ENCODE measurements around the gene CRLF1. TPM values are rescaled to one million over a fixed set of nuclear protein-coding genes. Genes with fewer than 3 reads are reported as not detected.

CRLF1 gene
- total and polyA plus RNA-seq, 2 of the 8 experiments (the other 6 are each of a cell fraction or from before 2014, with no cell fraction given): 7.2 to 10.3 TPM

GRCh38 chr19:18587561-18587960, 19.0 kb downstream of the CRLF1 start (continued):
- no peak for TF ChIP-seq CHD7 (IDR thresholded peaks at IDR 0.05; ENCODE audit: insufficient replicate concordance, low read length)
- no peak for TF ChIP-seq BACH1 (IDR thresholded peaks at IDR 0.05; ENCODE audit: low read length)
- TF ChIP-seq NANOG (IDR thresholded peaks at IDR 0.05; ENCODE audit: insufficient read depth, low read depth, low read length, poor library complexity, severe bottlenecking): no peak
- no peak for TF ChIP-seq GTF2F1 (IDR thresholded peaks at IDR 0.05; ENCODE audit: borderline replicate concordance, low read depth, low read length)
- TF ChIP-seq HDAC6 (IDR thresholded peaks at IDR 0.05; ENCODE audit: low read depth, low read length): no peak
- TF ChIP-seq NRF1 (IDR thresholded peaks at IDR 0.05; ENCODE audit: low read depth, low read length): no peak
- no peak for TF ChIP-seq BRCA1 (IDR thresholded peaks at IDR 0.05; ENCODE audit: low read depth, low read length)
- no peak for TF ChIP-seq RXRA (IDR thresholded peaks at IDR 0.05; ENCODE audit: insufficient read depth, low read depth, low read length)
- no peak for TF ChIP-seq SIN3A (conservative IDR thresholded peaks at IDR 0.05 in 1 of 2, IDR thresholded peaks at IDR 0.05 in 1 of 2; ENCODE audit: low read depth in 1 of 2, low read length in 2 of 2)
- no peak for TF ChIP-seq ATF3 (IDR thresholded peaks at IDR 0.05; ENCODE audit: insufficient read depth, low read depth, low read length)
- no peak for TF ChIP-seq CBX8 (IDR thresholded peaks at IDR 0.05; ENCODE audit: borderline replicate concordance, low read depth, low read length)

All from H1 (cell line).